ENCODE data around the gene PPIL4. TPM values are rescaled to one million over a fixed set of nuclear protein-coding genes. Genes with fewer than 3 reads are reported as not detected.
A peak's percentile ranks its signal among the peaks of the same experiment; 100 is the strongest.

The PPIL4 gene
- total RNA-seq, 2 experiments from 2014 or later = 51.8 to 53.5 TPM

DNA sequence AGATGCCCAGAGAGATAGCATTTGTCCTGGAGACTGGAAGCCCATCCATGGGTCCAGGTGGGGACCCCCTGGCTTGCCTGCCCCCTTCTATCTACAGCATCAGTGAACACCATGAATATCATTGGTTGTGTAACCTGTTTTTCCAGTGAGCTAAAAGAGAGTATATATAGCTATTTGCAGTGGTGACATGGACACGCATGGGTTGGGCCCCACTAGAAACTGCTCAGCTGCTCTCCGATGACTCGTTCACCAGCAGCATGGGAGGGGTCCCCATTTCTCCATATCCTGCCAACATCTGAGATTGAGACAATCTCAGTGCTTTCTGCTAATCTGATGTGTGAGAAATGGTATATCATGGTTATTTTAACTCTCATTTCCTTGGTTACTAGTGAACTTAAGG lies 57.0 kb downstream of the PPIL4 start:
- ATAC-seq (ENCODE audit: poor library complexity) = no peak
- H3K36me3 Mint-ChIP-seq (ENCODE audit: low read depth) = peaks cover 9% of the 10 kb centered on the region
- TF ChIP-seq, protein P1, sequence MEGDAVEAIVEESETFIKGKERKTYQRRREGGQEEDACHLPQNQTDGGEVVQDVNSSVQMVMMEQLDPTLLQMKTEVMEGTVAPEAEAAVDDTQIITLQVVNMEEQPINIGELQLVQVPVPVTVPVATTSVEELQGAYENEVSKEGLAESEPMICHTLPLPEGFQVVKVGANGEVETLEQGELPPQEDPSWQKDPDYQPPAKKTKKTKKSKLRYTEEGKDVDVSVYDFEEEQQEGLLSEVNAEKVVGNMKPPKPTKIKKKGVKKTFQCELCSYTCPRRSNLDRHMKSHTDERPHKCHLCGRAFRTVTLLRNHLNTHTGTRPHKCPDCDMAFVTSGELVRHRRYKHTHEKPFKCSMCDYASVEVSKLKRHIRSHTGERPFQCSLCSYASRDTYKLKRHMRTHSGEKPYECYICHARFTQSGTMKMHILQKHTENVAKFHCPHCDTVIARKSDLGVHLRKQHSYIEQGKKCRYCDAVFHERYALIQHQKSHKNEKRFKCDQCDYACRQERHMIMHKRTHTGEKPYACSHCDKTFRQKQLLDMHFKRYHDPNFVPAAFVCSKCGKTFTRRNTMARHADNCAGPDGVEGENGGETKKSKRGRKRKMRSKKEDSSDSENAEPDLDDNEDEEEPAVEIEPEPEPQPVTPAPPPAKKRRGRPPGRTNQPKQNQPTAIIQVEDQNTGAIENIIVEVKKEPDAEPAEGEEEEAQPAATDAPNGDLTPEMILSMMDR (IDR thresholded peaks at IDR 0.05) = no peak
- Histone ChIP-seq H3K4me1 (ENCODE audit: insufficient read depth, low read length) (peaks cover 54% of the 10 kb centered on the region), H3K9me3 (ENCODE audit: control insufficient read depth in 1 of 2, insufficient read depth in 1 of 2, low read length in 2 of 2) (no peaks in the 10 kb centered on the region), H3K27me3 (ENCODE audit: control insufficient read depth in 1 of 2, insufficient read depth in 2 of 2, low read length in 2 of 2) (no peaks in the 10 kb centered on the region), H3K27ac (ENCODE audit: low read depth in 1 of 2, low read length in 2 of 2) (peak overlapping the region in 1 of 2 donors; percentile 44), H3K4me3 (ENCODE audit: low read length) (no peak overlapping the region), H3K36me3 (ENCODE audit: insufficient read depth, low read length) (no peaks in the 10 kb centered on the region)
- H3K27ac Mint-ChIP-seq = peak overlapping the region; percentile 48
- H3K9me3 Mint-ChIP-seq = no peaks in the 10 kb centered on the region
- peaks cover 37% of the 10 kb centered on the region for H3K4me1 Mint-ChIP-seq (ENCODE audit: low read depth)
- POLR2A ChIA-PET = interaction anchor here (0.9 kb wide), 1 partner anchor 57 kb away, joined by 3 read pairs; the partner anchor contains the start of gene PPIL4
- CTCF ChIA-PET = no interaction called here
- H3K27me3 Mint-ChIP-seq = no peaks in the 10 kb centered on the region
- intact Hi-C loops (cut with DNase I, micrococcal nuclease) = no loop called here
- DNase-seq = peak in 4 of 14 experiments; percentile 52 to 83 (median 72)
- no peak overlapping the region for H3K4me3 Mint-ChIP-seq

DNA sequence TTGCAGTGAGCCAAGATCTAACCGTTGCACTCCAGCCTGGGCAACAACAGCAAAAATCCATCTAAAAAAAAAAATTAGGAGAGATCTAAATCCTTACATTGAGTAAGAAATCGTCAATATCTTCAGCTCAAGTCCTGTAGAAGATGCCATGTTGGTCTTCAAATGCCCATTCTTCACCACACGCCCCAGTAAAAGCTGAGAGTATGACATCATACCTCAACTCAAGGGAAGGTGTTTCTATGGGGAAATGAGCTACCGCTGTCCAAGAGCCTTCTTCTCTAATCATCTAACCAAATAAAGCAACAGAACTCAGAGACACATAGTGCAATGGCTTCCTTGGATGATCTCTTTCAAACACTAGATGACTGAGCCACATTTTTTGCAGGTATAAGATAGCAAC lies 58.5 kb downstream of the PPIL4 start:
- no peaks in the 10 kb centered on the region for H3K9me3 Mint-ChIP-seq
- CTCF ChIA-PET = no interaction called here
- TF ChIP-seq, protein P1 (IDR thresholded peaks at IDR 0.05) = no peak
- peak overlapping the region; percentile 62 for H3K27ac Mint-ChIP-seq
- intact Hi-C loops (cut with DNase I, micrococcal nuclease) = no loop called here
- no peak overlapping the region for H3K4me3 Mint-ChIP-seq
- H3K4me1 Mint-ChIP-seq (ENCODE audit: low read depth) = peaks cover 39% of the 10 kb centered on the region
- Histone ChIP-seq H3K4me1 (ENCODE audit: insufficient read depth, low read length) (peaks cover 53% of the 10 kb centered on the region), H3K9me3 (ENCODE audit: control insufficient read depth in 1 of 2, insufficient read depth in 1 of 2, low read length in 2 of 2) (no peaks in the 10 kb centered on the region), H3K27me3 (ENCODE audit: control insufficient read depth in 1 of 2, insufficient read depth in 2 of 2, low read length in 2 of 2) (no peaks in the 10 kb centered on the region), H3K4me3 (ENCODE audit: low read length) (no peak overlapping the region), H3K36me3 (ENCODE audit: insufficient read depth, low read length) (no peaks in the 10 kb centered on the region), H3K27ac (ENCODE audit: low read depth in 1 of 2, low read length in 2 of 2) (no peak overlapping the region)
- DNase-seq (no peak), ATAC-seq (ENCODE audit: poor library complexity) (no peak)
- no peaks in the 10 kb centered on the region for H3K27me3 Mint-ChIP-seq
- H3K36me3 Mint-ChIP-seq (ENCODE audit: low read depth) = peaks cover 17% of the 10 kb centered on the region
- POLR2A ChIA-PET = interaction anchor here (1.4 kb wide), 1 partner anchor 16 kb away, joined by 3 read pairs; no protein-coding TSS in a partner anchor

DNA sequence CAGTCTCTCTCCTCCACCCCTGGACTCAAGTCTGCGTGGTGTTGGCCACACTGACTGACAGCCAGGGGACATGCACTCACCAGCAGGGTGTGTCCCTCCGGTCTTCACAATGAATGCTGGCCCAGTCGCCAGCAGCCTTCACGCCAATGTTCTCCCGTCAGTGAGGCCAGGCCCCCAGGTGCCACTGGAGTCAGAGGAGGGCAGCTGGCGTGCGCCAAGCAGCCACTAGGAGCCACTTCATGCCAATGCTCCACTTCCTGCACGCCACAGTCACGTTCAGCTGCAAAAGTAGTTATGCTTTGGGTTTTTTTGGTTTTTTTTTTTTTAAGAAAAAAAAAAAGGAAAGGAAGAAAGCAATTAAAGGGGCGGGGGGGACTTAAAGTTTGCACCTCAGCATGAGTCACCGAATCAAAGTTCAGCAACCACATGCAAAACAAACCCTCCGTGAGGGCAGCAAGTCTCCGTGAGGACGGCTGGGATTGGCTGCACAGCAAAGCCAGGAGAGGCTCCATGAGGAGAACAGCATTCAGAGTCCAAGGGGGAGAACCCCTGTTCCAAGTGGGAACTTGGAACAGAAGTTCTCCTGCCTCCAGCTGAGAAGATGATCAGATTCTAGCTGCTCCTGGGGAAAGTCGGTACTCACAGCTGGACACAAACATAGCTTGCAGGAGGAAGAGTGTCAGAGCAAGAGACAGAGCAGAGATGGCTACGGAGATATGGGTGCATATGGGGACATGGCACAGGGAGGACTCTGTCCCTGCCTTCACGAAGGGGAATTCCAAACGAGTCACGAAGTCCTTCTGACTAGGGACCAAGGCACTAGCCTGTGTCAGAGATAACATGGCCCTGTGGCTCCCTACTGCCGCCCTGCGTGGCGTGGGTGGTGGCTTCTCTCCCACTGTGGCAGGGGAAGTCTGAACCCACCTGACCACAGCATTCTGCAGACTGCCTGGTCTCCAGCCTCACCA lies 60.8 kb downstream of the PPIL4 start, which contains the start of gene ZC3H12D:
TSS of gene ZC3H12D (minus strand) at position 282 of the 968 bp plus-strand sequence. CDS start 10,471 bp downstream, outside the sequence.
- Mint-ChIP-seq H3K4me1 (ENCODE audit: low read depth) (peaks cover 61% of the 10 kb centered on the region), H3K27me3 (no peaks in the 10 kb centered on the region), H3K27ac (peak within 1 kb of the TSS; percentile 99), H3K36me3 (ENCODE audit: low read depth) (peaks cover 33% of the 10 kb centered on the region), H3K4me3 (peak within 1 kb of the TSS; percentile 92), H3K9me3 (no peaks in the 10 kb centered on the region)
- TF ChIP-seq, protein P1 (IDR thresholded peaks at IDR 0.05) = peak; percentile 76
- peak; percentile 77 for ATAC-seq (ENCODE audit: poor library complexity)
- intact Hi-C loops (cut with DNase I, micrococcal nuclease) = loop anchor here (1.0 to 2.0 kb wide), 5 partner anchors 9 to 32 kb away; no protein-coding TSS in a partner anchor
- POLR2A ChIA-PET = interaction anchor here (0.6 to 2.9 kb wide), 9 partner anchors 11 to 725 kb away, joined by 3 to 27 read pairs (median 5); partner anchors contain the start of genes GINM1 and PPIL4
- Histone ChIP-seq H3K27me3 (ENCODE audit: control insufficient read depth in 1 of 2, insufficient read depth in 2 of 2, low read length in 2 of 2) (no peaks in the 10 kb centered on the region), H3K9me3 (ENCODE audit: control insufficient read depth in 1 of 2, insufficient read depth in 1 of 2, low read length in 2 of 2) (no peaks in the 10 kb centered on the region), H3K4me3 (ENCODE audit: low read length) (peak within 1 kb of the TSS; percentile 68), H3K4me1 (ENCODE audit: insufficient read depth, low read length) (peaks cover 75% of the 10 kb centered on the region), H3K27ac (ENCODE audit: low read depth in 1 of 2, low read length in 2 of 2) (peak within 1 kb of the TSS; percentile 91 to 97), H3K36me3 (ENCODE audit: insufficient read depth, low read length) (no peaks in the 10 kb centered on the region)
- CTCF ChIA-PET = interaction anchor here (0.6 to 3.3 kb wide), 20 partner anchors 10 to 403 kb away, joined by 3 to 24 read pairs (median 5); partner anchors contain the start of genes GINM1, PPIL4 and TAB2
- DNase-seq = peak; percentile 74 to 95 (median 81)

Measured in CD4-positive, alpha-beta T cell (primary cell).